Osteoblast (primary cell): ENCODE measurements around the gene BRAF. TPM values are rescaled to one million over a fixed set of nuclear protein-coding genes. Genes with fewer than 3 reads are reported as not detected.
"Not testable (repeated sequence)": the region's sequence is repeated elsewhere in the genome, so short reads cannot be mapped to it uniquely, and the experiment has no call there.

Source experiments
- DNase-seq: peaks from one replicate; pipeline ENCODE4 v3.0.0; 2011; ENCODE audit warnings: low spot score, mixed read lengths; ENCODE audit not compliant: insufficient read length; ENCODE audit errors: missing footprints
- H2AFZ ChIP-seq: 2 replicates; pipeline ENCODE4 v1.6.0; 2011; ENCODE audit warnings: mild to moderate bottlenecking, low read length
- H3K27ac ChIP-seq: 2 replicates; pipeline ENCODE4 v1.5.1; 2011; ENCODE audit warnings: mild to moderate bottlenecking, low read depth, low read length, moderate library complexity
- H3K27me3 ChIP-seq: 2 replicates; pipeline ENCODE4 v1.6.0; 2012; ENCODE audit warnings: mild to moderate bottlenecking, control low read depth, inconsistent platforms, low read length, moderate library complexity; ENCODE audit not compliant: insufficient read depth
- H3K36me3 ChIP-seq: 2 replicates; pipeline ENCODE4 v1.5.1; 2011; ENCODE audit warnings: mild to moderate bottlenecking, low read length, control low read depth, moderate library complexity; ENCODE audit not compliant: insufficient read depth
- H3K4me1 ChIP-seq: 2 replicates; pipeline ENCODE4 v1.5.1; 2011; ENCODE audit warnings: mild to moderate bottlenecking, low read length, control low read depth, moderate library complexity; ENCODE audit not compliant: insufficient read depth
- H3K4me2 ChIP-seq: 2 replicates; pipeline ENCODE4 v1.6.0; 2011; ENCODE audit warnings: mild to moderate bottlenecking, low read length; ENCODE audit not compliant: insufficient read depth
- H3K4me3 ChIP-seq: fragments of 200-600 bp; sonication (generic); 3 replicates; pipeline ENCODE4 v1.5.1; 2012; ENCODE audit warnings: mild to moderate bottlenecking, low read length, inconsistent platforms; ENCODE audit not compliant: insufficient read depth
- H3K79me2 ChIP-seq: 2 replicates; pipeline ENCODE4 v1.6.0; 2012; ENCODE audit warnings: mild to moderate bottlenecking, low read length, control low read depth, inconsistent platforms; ENCODE audit not compliant: insufficient read depth
- H3K9me3 ChIP-seq: 2 replicates; pipeline ENCODE4 v1.5.1; 2011; ENCODE audit warnings: low read depth, low read length, control low read depth
- H4K20me1 ChIP-seq: 2 replicates; pipeline ENCODE4 v1.6.0; 2012; ENCODE audit warnings: mild to moderate bottlenecking, low read length, control low read depth; ENCODE audit not compliant: insufficient read depth
- total RNA-seq: library from RNA; depleted of rRNA; stranded (reverse); fragments of >200 nt; gene quantifications from 2 replicates; pipeline ENCODE4 v1.2.3, GENCODE V29; 2012
- TF ChIP-seq, protein P1 (sequence below): IDR thresholded peaks from 2 replicates; pipeline ENCODE4 v1.5.1; 2011; ENCODE audit warnings: mild to moderate bottlenecking, low read depth, low read length, moderate library complexity; ENCODE audit errors: extremely low read depth

BRAF gene
- total RNA-seq, 1 donor: 30.0 TPM

DNA sequence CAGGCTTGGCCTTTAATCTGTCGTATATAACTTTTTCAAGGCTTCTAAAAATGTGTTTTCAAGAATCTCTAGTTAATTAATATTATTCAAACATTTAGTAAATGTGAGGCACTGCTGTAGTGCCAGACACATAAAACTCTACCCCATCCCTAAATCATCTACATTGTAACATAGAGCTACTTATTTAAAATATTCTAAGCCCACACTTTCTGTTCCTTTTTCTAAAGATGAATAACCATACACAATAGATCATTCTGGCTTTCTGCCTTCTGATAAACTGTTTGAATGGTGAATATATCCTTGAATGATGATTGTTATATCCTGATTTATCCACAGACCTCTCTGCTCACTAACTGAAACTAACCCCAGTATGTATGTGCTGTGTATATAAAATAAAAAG lies 41.4 kb downstream of the BRAF start:
- Histone ChIP-seq H3K79me2 (peaks cover 81% of the 10 kb centered on the region), H3K4me2 (no peak overlapping the region), H3K9me3 (no peaks in the 10 kb centered on the region), H3K27ac (no peak overlapping the region), H2AFZ (no peak overlapping the region), H3K27me3 (no peaks in the 10 kb centered on the region), H3K4me3 (no peak overlapping the region), H3K4me1 (no peaks in the 10 kb centered on the region), H3K36me3 (no peaks in the 10 kb centered on the region), H4K20me1 (peaks cover 55% of the 10 kb centered on the region)
- DNase-seq: peak; percentile 30
- TF ChIP-seq, protein P1, sequence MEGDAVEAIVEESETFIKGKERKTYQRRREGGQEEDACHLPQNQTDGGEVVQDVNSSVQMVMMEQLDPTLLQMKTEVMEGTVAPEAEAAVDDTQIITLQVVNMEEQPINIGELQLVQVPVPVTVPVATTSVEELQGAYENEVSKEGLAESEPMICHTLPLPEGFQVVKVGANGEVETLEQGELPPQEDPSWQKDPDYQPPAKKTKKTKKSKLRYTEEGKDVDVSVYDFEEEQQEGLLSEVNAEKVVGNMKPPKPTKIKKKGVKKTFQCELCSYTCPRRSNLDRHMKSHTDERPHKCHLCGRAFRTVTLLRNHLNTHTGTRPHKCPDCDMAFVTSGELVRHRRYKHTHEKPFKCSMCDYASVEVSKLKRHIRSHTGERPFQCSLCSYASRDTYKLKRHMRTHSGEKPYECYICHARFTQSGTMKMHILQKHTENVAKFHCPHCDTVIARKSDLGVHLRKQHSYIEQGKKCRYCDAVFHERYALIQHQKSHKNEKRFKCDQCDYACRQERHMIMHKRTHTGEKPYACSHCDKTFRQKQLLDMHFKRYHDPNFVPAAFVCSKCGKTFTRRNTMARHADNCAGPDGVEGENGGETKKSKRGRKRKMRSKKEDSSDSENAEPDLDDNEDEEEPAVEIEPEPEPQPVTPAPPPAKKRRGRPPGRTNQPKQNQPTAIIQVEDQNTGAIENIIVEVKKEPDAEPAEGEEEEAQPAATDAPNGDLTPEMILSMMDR: no peak

DNA sequence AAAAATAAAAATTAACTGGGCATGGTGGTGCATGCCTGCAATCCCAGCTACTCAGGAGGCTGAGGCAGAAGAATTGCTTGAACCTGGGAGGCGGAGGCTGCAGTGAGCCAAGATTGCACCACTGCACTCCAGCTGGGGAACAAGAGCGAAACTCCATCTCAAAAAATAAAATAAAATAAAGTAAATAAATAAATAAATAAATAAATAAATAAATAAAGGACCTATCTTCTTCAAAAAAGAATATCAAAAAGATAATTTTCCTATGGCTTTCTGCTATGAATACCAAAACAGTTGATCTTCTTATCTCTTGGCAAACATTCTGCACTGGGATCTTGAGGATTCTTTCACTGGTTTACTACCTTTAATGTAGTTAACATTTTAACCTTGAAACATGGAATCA lies 41.9 kb downstream of the BRAF start:
- Histone ChIP-seq H4K20me1 (peaks cover 58% of the 10 kb centered on the region), H3K79me2 (peaks cover 81% of the 10 kb centered on the region)
- H3K4me1 ChIP-seq, H3K9me3 ChIP-seq, H3K27ac ChIP-seq, H2AFZ ChIP-seq, H3K4me3 ChIP-seq, H3K36me3 ChIP-seq, H3K27me3 ChIP-seq, H3K4me2 ChIP-seq: not testable (repeated sequence)
- DNase-seq: peak; percentile 41

DNA sequence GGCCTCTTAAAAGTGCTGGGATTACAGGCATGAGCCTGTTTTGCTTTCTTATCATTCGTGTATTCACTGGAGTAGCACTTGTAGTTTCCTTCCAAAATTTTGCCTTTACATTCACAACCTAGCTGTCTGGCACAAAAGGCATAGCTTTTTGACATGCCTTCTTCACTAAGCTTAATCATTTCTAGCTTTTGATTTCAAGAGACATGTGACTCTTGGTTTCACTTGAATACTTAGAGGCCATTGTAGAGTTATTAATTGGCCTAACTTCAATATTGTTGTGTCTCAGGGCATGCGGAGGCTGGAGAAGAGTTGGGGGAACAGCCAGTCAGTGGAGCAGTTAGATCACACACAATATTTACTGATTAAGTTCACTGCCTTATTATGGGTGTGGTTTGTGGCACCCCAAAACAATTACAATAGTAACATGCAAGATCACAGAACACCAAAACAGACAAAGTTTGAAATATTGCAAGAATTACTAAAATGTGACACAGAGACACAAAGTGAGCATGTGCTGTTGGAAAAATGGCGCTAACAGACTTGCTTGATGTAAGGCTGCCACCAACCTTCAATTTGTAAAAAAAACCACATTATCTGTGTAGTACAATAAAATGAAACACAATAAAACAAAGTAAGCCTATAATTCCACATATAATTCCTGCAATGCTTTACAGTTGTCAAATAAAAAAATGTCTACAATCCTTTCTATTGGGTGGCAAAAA lies 43.1 kb downstream of the BRAF start:
- no peak overlapping the region for H2AFZ ChIP-seq
- no peaks in the 10 kb centered on the region for H3K27me3 ChIP-seq
- no peak for DNase-seq
- TF ChIP-seq, protein P1: no peak
- H3K4me3 ChIP-seq: no peak overlapping the region
- no peak overlapping the region for H3K27ac ChIP-seq
- H3K9me3 ChIP-seq: no peaks in the 10 kb centered on the region
- no peak overlapping the region for H3K4me2 ChIP-seq
- no peaks in the 10 kb centered on the region for H3K36me3 ChIP-seq
- H3K4me1 ChIP-seq: peaks cover 8% of the 10 kb centered on the region
- H3K79me2 ChIP-seq: peaks cover 76% of the 10 kb centered on the region
- peaks cover 54% of the 10 kb centered on the region for H4K20me1 ChIP-seq

DNA sequence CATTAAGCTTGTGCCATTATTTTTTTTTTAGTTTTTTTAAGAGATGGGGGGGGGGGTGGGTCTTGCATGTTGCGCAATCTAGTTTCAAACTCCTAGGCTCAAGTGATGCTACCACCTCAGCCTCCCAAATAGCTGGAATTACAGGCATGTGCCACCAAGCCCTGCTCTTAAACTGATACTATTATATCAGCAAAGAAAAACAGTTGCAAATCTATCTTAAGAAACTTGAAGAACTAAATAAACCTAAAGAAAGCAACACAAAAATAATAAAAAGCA lies 47.5 kb downstream of the BRAF start:
- no peak for DNase-seq
- peaks cover 79% of the 10 kb centered on the region for H3K79me2 ChIP-seq

More for the DNA sequence above, 47.5 kb downstream of the BRAF start:
- H3K27me3 ChIP-seq: no peaks in the 10 kb centered on the region
- no peak overlapping the region for H3K4me3 ChIP-seq
- H3K36me3 ChIP-seq: no peaks in the 10 kb centered on the region
- peak overlapping the region; percentile 42 for H3K4me2 ChIP-seq
- H4K20me1 ChIP-seq: peaks cover 68% of the 10 kb centered on the region
- TF ChIP-seq, protein P1: no peak
- no peak overlapping the region for H3K27ac ChIP-seq
- peaks cover 12% of the 10 kb centered on the region for H3K4me1 ChIP-seq
- H3K9me3 ChIP-seq: no peaks in the 10 kb centered on the region
- no peak overlapping the region for H2AFZ ChIP-seq
